ENCODE data around the gene AAK1. TPM values are rescaled to one million over a fixed set of nuclear protein-coding genes. Genes with fewer than 3 reads are reported as not detected.

Gene AAK1
- total and polyA plus RNA-seq, 2 donors (not counting 3 experiments of a cell fraction or from before 2014, with no cell fraction given) = 31.0 to 127 TPM

- Histone ChIP-seq H3K36me3 (ENCODE audit: control insufficient read depth in 2 of 2, extremely low read depth in 1 of 2, insufficient read depth in 2 of 2, low read length in 2 of 2) (peaks cover 11 to 12% of the 10 kb centered on the region in 2 experiments), H3K27me3 (ENCODE audit: control insufficient read depth in 2 of 2, insufficient read depth in 2 of 2, low read length in 2 of 2) (no peaks in the 10 kb centered on the region), H3K4me3 (replicated peaks in 1 of 3; ENCODE audit: insufficient read depth in 1 of 3, low read depth in 1 of 3, low read length in 3 of 3) (no peak overlapping the region), H3K4me2 (ENCODE audit: insufficient read depth, low read length) (no peak overlapping the region), H2AFZ (ENCODE audit: low read depth, low read length) (no peak overlapping the region), H3K9me3 (replicated peaks; ENCODE audit: control insufficient read depth, insufficient read depth, low read length) (no peaks in the 10 kb centered on the region), H3K79me2 (ENCODE audit: control insufficient read depth, insufficient read depth, low read length) (peaks cover 13% of the 10 kb centered on the region), H4K20me1 (replicated peaks; ENCODE audit: control insufficient read depth, extremely low read depth, insufficient read depth, low read length) (no peaks in the 10 kb centered on the region), H3K9me1 (replicated peaks; ENCODE audit: control insufficient read depth, extremely low read depth, insufficient read depth, low read length) (no peaks in the 10 kb centered on the region), H3K4me1 (ENCODE audit: control insufficient read depth, extremely low read depth, insufficient read depth, low read length) (no peaks in the 10 kb centered on the region), H3K9ac (replicated peaks; ENCODE audit: extremely low read depth, insufficient read depth, low read length) (no peak overlapping the region), H3K27ac (ENCODE audit: insufficient read depth, low read depth, low read length) (no peak overlapping the region)
- no peak for DNase-seq (ENCODE audit: low read depth, low spot score)
- no TSS peak for BruUV-seq (replicated peaks)
- no peak for TF ChIP-seq CTCF (IDR thresholded peaks at IDR 0.05; ENCODE audit: extremely low read depth in 1 of 2, insufficient read depth in 1 of 2, low read depth in 1 of 2, low read length in 2 of 2)
- TF ChIP-seq GATA2 (IDR thresholded peaks at IDR 0.05; ENCODE audit: insufficient read depth, insufficient read length, low read depth, low read length) = no peak
- no peak for TF ChIP-seq FOS (IDR thresholded peaks at IDR 0.05; ENCODE audit: borderline replicate concordance, insufficient read depth, low read length)
- no peak for TF ChIP-seq EZH2 (IDR thresholded peaks at IDR 0.05; ENCODE audit: borderline replicate concordance, low read depth, low read length, severe bottlenecking)
- TF ChIP-seq JUN (IDR thresholded peaks at IDR 0.05; ENCODE audit: borderline replicate concordance, insufficient read depth, insufficient read length, low read depth) = no peak
- no peak for TF ChIP-seq MAX (IDR thresholded peaks at IDR 0.05; ENCODE audit: insufficient read depth, insufficient read length)
- no peak for TF ChIP-seq MYC (IDR thresholded peaks at IDR 0.05; ENCODE audit: low read depth, low read length)
- no peak for TF ChIP-seq POLR2AphosphoS5 (IDR thresholded peaks at IDR 0.05; ENCODE audit: insufficient read depth, low read depth, low read length)
- no peak for TF ChIP-seq POLR2A (IDR thresholded peaks at IDR 0.05; ENCODE audit: low read depth, low read length)
- ChIA-PET POLR2A (no interaction called here), CTCF (interaction anchor here (1.1 kb wide), 1 partner anchor 11 kb away, joined by 4 read pairs; no protein-coding TSS in a partner anchor)
- intact Hi-C loops (cut with micrococcal nuclease) = no loop called here
- dilution Hi-C loops (cut with MboI; ENCODE audit: extremely low pct_ligation_motif_present, low sequenced_read_pairs) = no loop called here
- FAIRE-seq = no peak
These were observed 105.3 kb downstream of the AAK1 start for GRCh38 chr2:69538249-69538648.

All from endothelial cell of umbilical vein (primary cell).